Measurements from ENCODE around the gene PSMB5. TPM values are rescaled to one million over a fixed set of nuclear protein-coding genes. Genes with fewer than 3 reads are reported as not detected.

PSMB5 gene
- total RNA-seq, 6 experiments from 2014 or later = 51.2 to 93.5 (median 59.1) TPM

GRCh38 chr14:23055621-23056144 lies 21.0 kb upstream of the PSMB5 start:
- Histone ChIP-seq H3K9me3 (no peaks in the 10 kb centered on the region), H3K27me3 (no peaks in the 10 kb centered on the region), H3K4me1 (no peaks in the 10 kb centered on the region), H3K4me3 (no peak overlapping the region), H3K27ac (no peak overlapping the region), H3K36me3 (peaks cover 6 to 22% (median 12%) of the 10 kb centered on the region in 4 donors)
- intact Hi-C loops (cut with DNase I) = loop anchor here (5.0 kb wide), 1 partner anchor 68 kb away; no protein-coding TSS in a partner anchor
- TF ChIP-seq CTCF (IDR thresholded peaks at IDR 0.05) = no peak
- TF ChIP-seq POLR2A (IDR thresholded peaks at IDR 0.05) = no peak
- WGBS (ENCODE audit: insufficient coverage, low coverage, low lambda C conversion rate, missing lambda C conversion rate) = no CpG with 5 or more reads among the region's 6 CpGs
- no peak for DNase-seq
- no peak for ATAC-seq

DNA sequence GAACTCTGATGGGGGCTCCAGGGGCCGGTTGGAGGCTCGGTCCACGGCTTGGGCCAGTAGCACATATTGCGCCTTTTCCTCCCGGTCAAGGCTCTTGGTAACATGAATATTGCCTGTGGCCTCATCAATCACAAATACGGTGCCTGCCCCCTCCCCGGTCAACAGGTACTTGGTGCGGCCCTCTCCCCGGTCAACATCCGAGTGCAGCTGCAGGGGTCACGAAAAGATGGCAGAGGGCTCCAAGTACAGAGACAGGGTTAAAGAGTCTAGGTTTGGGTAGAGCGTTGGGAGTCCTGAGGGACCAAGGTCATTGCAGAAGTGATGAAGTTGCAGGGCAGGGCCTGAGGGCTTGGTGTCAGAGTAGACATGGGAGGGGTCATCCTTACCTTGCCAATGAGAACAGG lies 20.4 kb upstream of the PSMB5 start:
- WGBS (ENCODE audit: insufficient coverage, low coverage, low lambda C conversion rate, missing lambda C conversion rate) = 85% methylated on average over 8 of the region's 12 CpGs
- H3K4me3 ChIP-seq = no peak overlapping the region

GRCh38 chr14:23054000-23054811 lies 19.5 kb upstream of the PSMB5 start:
- intact Hi-C loops (cut with DNase I) = no loop called here
- Histone ChIP-seq H3K4me1 (no peaks in the 10 kb centered on the region), H3K9me3 (no peaks in the 10 kb centered on the region), H3K27ac (no peak overlapping the region), H3K4me3 (no peak overlapping the region), H3K27me3 (no peaks in the 10 kb centered on the region), H3K36me3 (peaks cover 0 to 7% (median 2%) of the 10 kb centered on the region in 4 donors)
- DNase-seq = no peak
- WGBS (ENCODE audit: insufficient coverage, low coverage, low lambda C conversion rate, missing lambda C conversion rate) = 40% methylated on average over 1 of the region's 17 CpGs
- TF ChIP-seq POLR2A (IDR thresholded peaks at IDR 0.05) = no peak
- no peak for TF ChIP-seq CTCF (IDR thresholded peaks at IDR 0.05)
- no peak for ATAC-seq

More for the DNA sequence above, 20.4 kb upstream of the PSMB5 start:
- DNase-seq (no peak), ATAC-seq (no peak)
- intact Hi-C loops (cut with DNase I) = loop anchor here (5.0 kb wide), 1 partner anchor 68 kb away; no protein-coding TSS in a partner anchor
- Histone ChIP-seq H3K4me1 (no peaks in the 10 kb centered on the region), H3K36me3 (peaks cover 3 to 17% (median 7%) of the 10 kb centered on the region in 4 donors), H3K27me3 (no peaks in the 10 kb centered on the region), H3K27ac (no peak overlapping the region), H3K9me3 (no peaks in the 10 kb centered on the region)
- TF ChIP-seq CTCF (IDR thresholded peaks at IDR 0.05) = no peak
- no peak for TF ChIP-seq POLR2A (IDR thresholded peaks at IDR 0.05)

GRCh38 chr14:23053426-23053825 lies 18.7 kb upstream of the PSMB5 start:
- TF ChIP-seq POLR2A (IDR thresholded peaks at IDR 0.05) = no peak
- Histone ChIP-seq H3K9me3 (no peaks in the 10 kb centered on the region), H3K4me1 (no peaks in the 10 kb centered on the region), H3K4me3 (no peak overlapping the region), H3K36me3 (no peaks in the 10 kb centered on the region), H3K27ac (no peak overlapping the region), H3K27me3 (no peaks in the 10 kb centered on the region)
- no peak for ATAC-seq
- intact Hi-C loops (cut with DNase I) = no loop called here
- DNase-seq = no peak
- 93% methylated on average over 3 of the region's 10 CpGs for WGBS (ENCODE audit: insufficient coverage, low coverage, low lambda C conversion rate, missing lambda C conversion rate)

- intact Hi-C loops (cut with DNase I) = no loop called here
- DNase-seq = no peak
- no peaks in the 10 kb centered on the region for H3K36me3 ChIP-seq
- no peak overlapping the region for H3K4me3 ChIP-seq
- H3K27ac ChIP-seq = no peak overlapping the region
- 83% methylated on average over 2 of the region's 3 CpGs for WGBS (ENCODE audit: insufficient coverage, low coverage, low lambda C conversion rate, missing lambda C conversion rate)
- no peak for TF ChIP-seq CTCF (IDR thresholded peaks at IDR 0.05)
- no peak for TF ChIP-seq POLR2A (IDR thresholded peaks at IDR 0.05)
- H3K4me1 ChIP-seq = no peaks in the 10 kb centered on the region
- no peaks in the 10 kb centered on the region for H3K9me3 ChIP-seq
- ATAC-seq = no peak
- no peaks in the 10 kb centered on the region for H3K27me3 ChIP-seq
These were observed 18.0 kb upstream of the PSMB5 start for GRCh38 chr14:23052671-23053070.

All from right lobe of liver (tissue), 6 donors.